ENCODE measurements around the gene HAGHL.

DNA sequence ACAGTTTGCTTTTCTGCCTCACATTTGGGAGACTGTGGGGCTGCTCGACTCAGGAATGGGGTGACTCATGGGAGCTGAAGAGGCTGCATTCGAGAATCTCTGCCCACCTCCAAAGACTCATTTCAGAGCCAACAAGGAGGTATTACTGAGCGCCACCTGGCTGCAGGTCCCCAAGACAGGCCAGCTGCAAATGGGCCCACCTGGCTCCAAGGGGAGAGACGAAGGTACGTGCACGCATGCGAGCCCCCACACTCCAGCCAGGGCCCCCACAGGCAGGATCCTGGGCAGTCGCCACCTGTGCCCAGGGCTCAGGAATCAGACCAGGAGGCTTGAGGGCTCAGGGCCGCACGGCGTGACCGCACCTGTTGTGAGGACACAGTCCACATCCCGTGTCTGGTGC is 6.0 kb downstream of the HAGHL start:
- TF ChIP-seq, protein P1, sequence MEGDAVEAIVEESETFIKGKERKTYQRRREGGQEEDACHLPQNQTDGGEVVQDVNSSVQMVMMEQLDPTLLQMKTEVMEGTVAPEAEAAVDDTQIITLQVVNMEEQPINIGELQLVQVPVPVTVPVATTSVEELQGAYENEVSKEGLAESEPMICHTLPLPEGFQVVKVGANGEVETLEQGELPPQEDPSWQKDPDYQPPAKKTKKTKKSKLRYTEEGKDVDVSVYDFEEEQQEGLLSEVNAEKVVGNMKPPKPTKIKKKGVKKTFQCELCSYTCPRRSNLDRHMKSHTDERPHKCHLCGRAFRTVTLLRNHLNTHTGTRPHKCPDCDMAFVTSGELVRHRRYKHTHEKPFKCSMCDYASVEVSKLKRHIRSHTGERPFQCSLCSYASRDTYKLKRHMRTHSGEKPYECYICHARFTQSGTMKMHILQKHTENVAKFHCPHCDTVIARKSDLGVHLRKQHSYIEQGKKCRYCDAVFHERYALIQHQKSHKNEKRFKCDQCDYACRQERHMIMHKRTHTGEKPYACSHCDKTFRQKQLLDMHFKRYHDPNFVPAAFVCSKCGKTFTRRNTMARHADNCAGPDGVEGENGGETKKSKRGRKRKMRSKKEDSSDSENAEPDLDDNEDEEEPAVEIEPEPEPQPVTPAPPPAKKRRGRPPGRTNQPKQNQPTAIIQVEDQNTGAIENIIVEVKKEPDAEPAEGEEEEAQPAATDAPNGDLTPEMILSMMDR (IDR thresholded peaks at IDR 0.05 in 8 of 11, conservative IDR thresholded peaks at IDR 0.05 in 3 of 11), result peak in 2 of 11 experiments; percentile 1 to 27
- TF ChIP-seq POLR2A (IDR thresholded peaks at IDR 0.05), result no peak

Data from spleen (tissue), 7 donors.